Neutrophil (primary cell): ENCODE data around the gene LRP8.
A peak's percentile ranks its signal among the peaks of the same experiment; 100 is the strongest.

Source experiments
- H3K27ac ChIP-seq: fragments of 200-600 bp; sonication (generic); 2 replicates; pipeline ENCODE4 v1.5.1; 2016; ENCODE audit warnings: mild to moderate bottlenecking, moderate library complexity
- H3K27me3 ChIP-seq: fragments of 200-600 bp; sonication (generic); 2 replicates; pipeline ENCODE4 v1.6.0; 2016; ENCODE audit warnings: mild to moderate bottlenecking
- H3K36me3 ChIP-seq: fragments of 200-600 bp; sonication (generic); 2 replicates; pipeline ENCODE4 v1.5.1; 2017
- H3K4me1 ChIP-seq, 2 experiments: fragments of 200-600 bp in 1 of 2; sonication (generic) in 1 of 2; 1 replicate in 1 of 2; 2 replicates in 1 of 2; pipeline versions ENCODE4 v1.5.1 to v1.6.1; 2013 to 2016; ENCODE audit warnings: low read depth in 1 of 2, low read length in 1 of 2, mild to moderate bottlenecking in 1 of 2, moderate library complexity in 1 of 2; ENCODE audit not compliant: control insufficient read depth in 1 of 2, insufficient read depth in 1 of 2
- H3K4me3 ChIP-seq, 2 experiments: fragments of 200-600 bp in 1 of 2; sonication (generic) in 1 of 2; 1 replicate in 1 of 2; 2 replicates in 1 of 2; pipeline ENCODE4 v1.5.1; 2013 to 2016; ENCODE audit warnings: low read depth in 1 of 2, low read length in 1 of 2, mild to moderate bottlenecking in 1 of 2, moderate library complexity in 1 of 2
- H3K9me3 ChIP-seq: fragments of 200-600 bp; sonication (generic); 2 replicates; pipeline ENCODE4 v1.5.1; 2016
- CTCF ChIP-seq: fragments of 200-600 bp; sonication (generic); IDR thresholded peaks from 2 replicates; pipeline ENCODE4 v1.5.1; 2016; ENCODE audit warnings: antibody characterized with exemption

The LRP8 gene

GRCh38 chr1:53196485-53197290 is 131.2 kb downstream of the LRP8 start, which contains the start of gene CPT2:
TSS of gene CPT2 (plus strand) at chr1:53196824. CDS start at chr1:53196944, 120 bp downstream.
- peak; percentile 39 for TF ChIP-seq CTCF
- no peaks in the 10 kb centered on the region for H3K27me3 ChIP-seq
- H3K4me3 ChIP-seq, result peak within 1 kb of the TSS; percentile 81 to 86
- H3K9me3 ChIP-seq, result no peaks in the 10 kb centered on the region
- peaks cover 12% of the 10 kb centered on the region for H3K36me3 ChIP-seq
- H3K4me1 ChIP-seq, result peaks cover 21% of the 10 kb centered on the region in 2 experiments
- peak within 1 kb of the TSS; percentile 97 for H3K27ac ChIP-seq

GRCh38 chr1:53196017-53196484 is 131.8 kb downstream of the LRP8 start:
- peaks cover 21% of the 10 kb centered on the region in 2 experiments for H3K4me1 ChIP-seq
- H3K36me3 ChIP-seq, result peaks cover 6% of the 10 kb centered on the region
- no peaks in the 10 kb centered on the region for H3K27me3 ChIP-seq
- peak overlapping the region; percentile 97 for H3K27ac ChIP-seq
- no peaks in the 10 kb centered on the region for H3K9me3 ChIP-seq
- peak overlapping the region; percentile 81 to 86 for H3K4me3 ChIP-seq
- TF ChIP-seq CTCF, result no peak

GRCh38 chr1:53195246-53196016 is 132.4 kb downstream of the LRP8 start:
- no peak for TF ChIP-seq CTCF
- no peaks in the 10 kb centered on the region for H3K36me3 ChIP-seq
- H3K4me1 ChIP-seq, result peaks cover 21% of the 10 kb centered on the region in 2 experiments

More at GRCh38 chr1:53195246-53196016, 132.4 kb downstream of the LRP8 start:
- Histone ChIP-seq H3K27ac (peak overlapping the region; percentile 97), H3K4me3 (no peak overlapping the region), H3K27me3 (no peaks in the 10 kb centered on the region), H3K9me3 (no peaks in the 10 kb centered on the region)
